Osteoblast (primary cell): ENCODE data around the gene SLC11A1. TPM values are rescaled to one million over a fixed set of nuclear protein-coding genes. Genes with fewer than 3 reads are reported as not detected.

Experiments
- DNase-seq: peaks from one replicate; pipeline ENCODE4 v3.0.0; 2011; ENCODE audit warnings: low spot score, mixed read lengths; ENCODE audit not compliant: insufficient read length; ENCODE audit errors: missing footprints
- H2AFZ ChIP-seq: 2 replicates; pipeline ENCODE4 v1.6.0; 2011; ENCODE audit warnings: mild to moderate bottlenecking, low read length
- H3K27ac ChIP-seq: 2 replicates; pipeline ENCODE4 v1.5.1; 2011; ENCODE audit warnings: mild to moderate bottlenecking, low read depth, low read length, moderate library complexity
- H3K27me3 ChIP-seq: 2 replicates; pipeline ENCODE4 v1.6.0; 2012; ENCODE audit warnings: mild to moderate bottlenecking, control low read depth, inconsistent platforms, low read length, moderate library complexity; ENCODE audit not compliant: insufficient read depth
- H3K36me3 ChIP-seq: 2 replicates; pipeline ENCODE4 v1.5.1; 2011; ENCODE audit warnings: mild to moderate bottlenecking, low read length, control low read depth, moderate library complexity; ENCODE audit not compliant: insufficient read depth
- H3K4me1 ChIP-seq: 2 replicates; pipeline ENCODE4 v1.5.1; 2011; ENCODE audit warnings: mild to moderate bottlenecking, low read length, control low read depth, moderate library complexity; ENCODE audit not compliant: insufficient read depth
- H3K4me2 ChIP-seq: 2 replicates; pipeline ENCODE4 v1.6.0; 2011; ENCODE audit warnings: mild to moderate bottlenecking, low read length; ENCODE audit not compliant: insufficient read depth
- H3K4me3 ChIP-seq: fragments of 200-600 bp; sonication (generic); 3 replicates; pipeline ENCODE4 v1.5.1; 2012; ENCODE audit warnings: mild to moderate bottlenecking, low read length, inconsistent platforms; ENCODE audit not compliant: insufficient read depth
- H3K79me2 ChIP-seq: 2 replicates; pipeline ENCODE4 v1.6.0; 2012; ENCODE audit warnings: mild to moderate bottlenecking, low read length, control low read depth, inconsistent platforms; ENCODE audit not compliant: insufficient read depth
- H3K9me3 ChIP-seq: 2 replicates; pipeline ENCODE4 v1.5.1; 2011; ENCODE audit warnings: low read depth, low read length, control low read depth
- H4K20me1 ChIP-seq: 2 replicates; pipeline ENCODE4 v1.6.0; 2012; ENCODE audit warnings: mild to moderate bottlenecking, low read length, control low read depth; ENCODE audit not compliant: insufficient read depth
- total RNA-seq: library from RNA; depleted of rRNA; stranded (reverse); fragments of >200 nt; gene quantifications from 2 replicates; pipeline ENCODE4 v1.2.3, GENCODE V29; 2012
- TF ChIP-seq, protein P1 (sequence below): IDR thresholded peaks from 2 replicates; pipeline ENCODE4 v1.5.1; 2011; ENCODE audit warnings: mild to moderate bottlenecking, low read depth, low read length, moderate library complexity; ENCODE audit errors: extremely low read depth

The SLC11A1 gene
- total RNA-seq, 1 donor = 0.36 TPM

- peak; percentile 11 for DNase-seq
- H3K9me3 ChIP-seq = no peaks in the 10 kb centered on the region
- H3K4me3 ChIP-seq = no peak within 1 kb of the TSS
- no peaks in the 10 kb centered on the region for H4K20me1 ChIP-seq
- no peak within 1 kb of the TSS for H2AFZ ChIP-seq
- no peaks in the 10 kb centered on the region for H3K36me3 ChIP-seq
- TF ChIP-seq, protein P1, sequence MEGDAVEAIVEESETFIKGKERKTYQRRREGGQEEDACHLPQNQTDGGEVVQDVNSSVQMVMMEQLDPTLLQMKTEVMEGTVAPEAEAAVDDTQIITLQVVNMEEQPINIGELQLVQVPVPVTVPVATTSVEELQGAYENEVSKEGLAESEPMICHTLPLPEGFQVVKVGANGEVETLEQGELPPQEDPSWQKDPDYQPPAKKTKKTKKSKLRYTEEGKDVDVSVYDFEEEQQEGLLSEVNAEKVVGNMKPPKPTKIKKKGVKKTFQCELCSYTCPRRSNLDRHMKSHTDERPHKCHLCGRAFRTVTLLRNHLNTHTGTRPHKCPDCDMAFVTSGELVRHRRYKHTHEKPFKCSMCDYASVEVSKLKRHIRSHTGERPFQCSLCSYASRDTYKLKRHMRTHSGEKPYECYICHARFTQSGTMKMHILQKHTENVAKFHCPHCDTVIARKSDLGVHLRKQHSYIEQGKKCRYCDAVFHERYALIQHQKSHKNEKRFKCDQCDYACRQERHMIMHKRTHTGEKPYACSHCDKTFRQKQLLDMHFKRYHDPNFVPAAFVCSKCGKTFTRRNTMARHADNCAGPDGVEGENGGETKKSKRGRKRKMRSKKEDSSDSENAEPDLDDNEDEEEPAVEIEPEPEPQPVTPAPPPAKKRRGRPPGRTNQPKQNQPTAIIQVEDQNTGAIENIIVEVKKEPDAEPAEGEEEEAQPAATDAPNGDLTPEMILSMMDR = no peak
- no peak within 1 kb of the TSS for H3K27ac ChIP-seq
- no peaks in the 10 kb centered on the region for H3K27me3 ChIP-seq
- no peaks in the 10 kb centered on the region for H3K79me2 ChIP-seq
- no peaks in the 10 kb centered on the region for H3K4me1 ChIP-seq
- no peak within 1 kb of the TSS for H3K4me2 ChIP-seq
These were observed 36.8 kb downstream of the SLC11A1 start, which contains the start of gene VIL1 for GRCh38 chr2:218418717-218419458. Gene VIL1 (plus strand): TSS chr2:218419123. CDS start chr2:218423779, 4,656 bp downstream.

- TF ChIP-seq, protein P1 = no peak
- H3K27ac ChIP-seq = no peak overlapping the region
- H3K4me2 ChIP-seq = no peak overlapping the region
- H4K20me1 ChIP-seq = no peaks in the 10 kb centered on the region
- no peaks in the 10 kb centered on the region for H3K79me2 ChIP-seq
- no peak overlapping the region for H2AFZ ChIP-seq
- no peaks in the 10 kb centered on the region for H3K9me3 ChIP-seq
- no peaks in the 10 kb centered on the region for H3K27me3 ChIP-seq
- H3K4me1 ChIP-seq = no peaks in the 10 kb centered on the region
- no peaks in the 10 kb centered on the region for H3K36me3 ChIP-seq
- H3K4me3 ChIP-seq = no peak overlapping the region
- DNase-seq = peak; percentile 78
These were observed 37.6 kb downstream of the SLC11A1 start for GRCh38 chr2:218419630-218420216.

GRCh38 chr2:218421027-218421426, 39.0 kb downstream of the SLC11A1 start:
- TF ChIP-seq, protein P1 = no peak
- Histone ChIP-seq H3K36me3 (no peaks in the 10 kb centered on the region), H4K20me1 (no peaks in the 10 kb centered on the region), H3K79me2 (no peaks in the 10 kb centered on the region), H3K4me2 (no peak overlapping the region), H3K9me3 (no peaks in the 10 kb centered on the region), H3K4me1 (no peaks in the 10 kb centered on the region), H3K4me3 (no peak overlapping the region), H2AFZ (no peak overlapping the region), H3K27ac (no peak overlapping the region), H3K27me3 (no peaks in the 10 kb centered on the region)
- peak; percentile 45 for DNase-seq

DNA sequence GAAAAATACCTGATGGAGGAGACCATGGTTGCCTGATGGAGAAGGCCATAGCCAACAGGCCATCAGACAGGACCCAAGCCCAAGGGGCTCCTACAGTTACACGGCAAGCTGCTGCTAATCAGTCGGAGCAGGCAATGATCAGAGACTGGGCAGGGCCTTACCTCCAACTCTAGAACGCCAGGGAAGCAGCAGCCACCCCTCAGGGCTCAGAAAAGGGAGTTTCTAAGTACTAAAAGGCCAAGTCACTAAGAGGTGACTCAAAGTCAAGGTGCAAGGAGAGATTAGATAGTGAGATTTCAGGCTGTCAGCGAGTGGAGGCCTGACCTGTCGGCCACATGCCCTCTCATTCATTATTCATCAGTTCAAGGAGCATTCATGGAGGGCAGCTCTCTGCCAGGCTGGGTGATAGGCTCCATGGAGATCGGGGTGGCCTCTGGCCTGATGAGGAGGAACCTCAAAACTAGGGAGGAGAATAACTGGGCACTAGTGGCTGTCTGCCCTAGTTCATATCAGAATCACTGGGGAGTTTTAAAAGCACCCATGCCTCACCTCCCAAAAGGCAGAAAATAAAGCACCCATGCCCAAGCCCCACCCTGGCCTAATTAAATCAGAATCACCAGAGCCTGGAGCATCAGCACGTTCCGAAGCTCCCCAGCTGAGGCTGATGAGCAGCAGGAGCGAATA, 40.5 kb downstream of the SLC11A1 start:
- no peaks in the 10 kb centered on the region for H3K79me2 ChIP-seq

More for the DNA sequence above, 40.5 kb downstream of the SLC11A1 start:
- Histone ChIP-seq H3K9me3 (no peaks in the 10 kb centered on the region), H4K20me1 (no peaks in the 10 kb centered on the region), H3K4me3 (no peak overlapping the region), H3K36me3 (no peaks in the 10 kb centered on the region), H3K27me3 (no peaks in the 10 kb centered on the region), H3K4me2 (no peak overlapping the region), H3K27ac (no peak overlapping the region), H3K4me1 (no peaks in the 10 kb centered on the region), H2AFZ (no peak overlapping the region)
- peak; percentile 53 for DNase-seq
- TF ChIP-seq, protein P1 = no peak
